Measurements from ENCODE around the gene COL4A5. TPM values are rescaled to one million over a fixed set of nuclear protein-coding genes. Genes with fewer than 3 reads are reported as not detected.
"Not testable (repeated sequence)": the region's sequence is repeated elsewhere in the genome, so short reads cannot be mapped to it uniquely, and the experiment has no call there.

COL4A5 gene
- total RNA-seq, result 48.4 and 63.1 TPM in 2 replicates

DNA sequence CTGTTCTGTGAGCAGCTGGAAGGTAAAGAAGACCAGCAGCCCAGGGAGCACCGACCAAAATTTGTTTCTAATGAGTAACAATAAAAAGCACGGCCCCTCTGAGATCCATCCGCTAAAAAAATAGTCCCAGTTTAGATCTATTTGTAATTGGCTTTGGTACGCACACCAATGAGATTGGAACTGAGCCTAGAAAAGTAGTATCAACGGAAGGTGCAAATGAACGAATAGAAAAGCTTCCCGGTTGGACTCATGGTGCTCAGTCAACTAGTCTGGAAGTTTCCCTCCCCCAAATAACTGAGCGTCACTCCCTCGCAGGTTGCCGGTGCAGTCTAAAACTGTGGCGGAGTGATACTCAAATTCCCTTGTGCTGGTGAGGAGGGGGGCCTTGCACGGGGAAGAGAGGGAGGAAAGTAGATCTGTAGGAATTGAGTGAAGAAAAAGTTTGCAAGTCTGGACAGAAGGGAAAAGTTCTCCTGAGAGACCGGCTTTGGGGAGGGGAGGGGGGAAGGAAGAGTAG, at the start of gene COL4A5:
COL4A5 (plus strand) TSS at position 413 of the 517 bp plus-strand sequence. CDS start 288 bp downstream, outside the sequence.
- H3K27me3 ChIP-seq (ENCODE audit: control insufficient read depth, insufficient read depth, low read length), result no peaks in the 10 kb centered on the region
- TF ChIP-seq, protein P1, sequence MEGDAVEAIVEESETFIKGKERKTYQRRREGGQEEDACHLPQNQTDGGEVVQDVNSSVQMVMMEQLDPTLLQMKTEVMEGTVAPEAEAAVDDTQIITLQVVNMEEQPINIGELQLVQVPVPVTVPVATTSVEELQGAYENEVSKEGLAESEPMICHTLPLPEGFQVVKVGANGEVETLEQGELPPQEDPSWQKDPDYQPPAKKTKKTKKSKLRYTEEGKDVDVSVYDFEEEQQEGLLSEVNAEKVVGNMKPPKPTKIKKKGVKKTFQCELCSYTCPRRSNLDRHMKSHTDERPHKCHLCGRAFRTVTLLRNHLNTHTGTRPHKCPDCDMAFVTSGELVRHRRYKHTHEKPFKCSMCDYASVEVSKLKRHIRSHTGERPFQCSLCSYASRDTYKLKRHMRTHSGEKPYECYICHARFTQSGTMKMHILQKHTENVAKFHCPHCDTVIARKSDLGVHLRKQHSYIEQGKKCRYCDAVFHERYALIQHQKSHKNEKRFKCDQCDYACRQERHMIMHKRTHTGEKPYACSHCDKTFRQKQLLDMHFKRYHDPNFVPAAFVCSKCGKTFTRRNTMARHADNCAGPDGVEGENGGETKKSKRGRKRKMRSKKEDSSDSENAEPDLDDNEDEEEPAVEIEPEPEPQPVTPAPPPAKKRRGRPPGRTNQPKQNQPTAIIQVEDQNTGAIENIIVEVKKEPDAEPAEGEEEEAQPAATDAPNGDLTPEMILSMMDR (IDR thresholded peaks at IDR 0.05; ENCODE audit: insufficient read depth, low read length, severe bottlenecking), result no peak
- DNase-seq (ENCODE audit: low read depth) (peak; percentile 91), FAIRE-seq (no peak)
- H3K36me3 ChIP-seq (ENCODE audit: control insufficient read depth, insufficient read depth, low read length), result no peaks in the 10 kb centered on the region
- peak within 1 kb of the TSS; percentile 64 for H3K4me3 ChIP-seq (ENCODE audit: low read depth, low read length)

DNA sequence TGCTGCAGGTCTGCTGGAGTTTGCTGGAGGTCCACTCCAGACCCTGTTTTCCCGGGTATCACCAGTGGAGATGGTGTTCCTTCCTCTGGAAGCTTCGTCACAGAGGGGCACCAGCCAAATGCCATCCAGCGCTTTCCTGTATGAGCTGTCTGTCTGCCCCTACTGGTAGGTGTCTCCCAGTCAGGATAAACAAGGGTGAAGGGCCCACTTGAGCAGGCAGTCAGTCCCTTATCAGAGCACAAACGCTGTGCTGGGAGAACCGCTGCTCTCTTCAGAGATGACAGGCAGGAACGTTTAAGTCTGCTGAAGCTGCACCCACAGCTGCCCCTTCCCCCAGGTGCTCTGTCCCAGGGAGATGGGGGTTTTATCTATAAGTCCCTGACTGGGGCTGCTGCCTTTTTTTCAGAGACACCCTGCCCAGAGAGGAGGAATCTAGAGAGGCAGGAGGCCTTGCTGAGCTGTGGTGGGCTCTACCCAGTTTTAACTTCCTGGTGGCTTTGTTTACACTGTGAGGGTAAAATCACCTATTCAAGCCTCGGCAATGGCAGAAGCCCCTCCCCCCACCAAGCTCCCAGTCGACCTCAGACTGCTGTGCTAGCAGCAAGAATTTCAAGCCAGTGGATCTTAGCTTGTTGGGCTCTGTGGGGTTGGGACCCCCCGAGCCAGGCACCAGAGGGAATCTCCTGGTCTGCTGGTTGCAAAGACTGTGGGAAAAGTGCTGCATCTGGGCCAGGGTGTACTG, 48.5 kb upstream of the COL4A5 start:
- DNase-seq (ENCODE audit: low read depth); H3K27me3 ChIP-seq (ENCODE audit: control insufficient read depth, insufficient read depth, low read length); FAIRE-seq; H3K4me3 ChIP-seq (ENCODE audit: low read depth, low read length); H3K36me3 ChIP-seq (ENCODE audit: control insufficient read depth, insufficient read depth, low read length): not testable (repeated sequence)

- TF ChIP-seq, protein P1 (IDR thresholded peaks at IDR 0.05; ENCODE audit: insufficient read depth, low read length, severe bottlenecking), result no peak
- H3K36me3 ChIP-seq (ENCODE audit: control insufficient read depth, insufficient read depth, low read length), result no peaks in the 10 kb centered on the region
- FAIRE-seq (peak; percentile 93), DNase-seq (ENCODE audit: low read depth) (peak; percentile 88)
- no peaks in the 10 kb centered on the region for H3K27me3 ChIP-seq (ENCODE audit: control insufficient read depth, insufficient read depth, low read length)
- H3K4me3 ChIP-seq (ENCODE audit: low read depth, low read length), result no peak overlapping the region
Observed at GRCh38 chrX:108396188-108396891, 43.3 kb upstream of the COL4A5 start.

DNA sequence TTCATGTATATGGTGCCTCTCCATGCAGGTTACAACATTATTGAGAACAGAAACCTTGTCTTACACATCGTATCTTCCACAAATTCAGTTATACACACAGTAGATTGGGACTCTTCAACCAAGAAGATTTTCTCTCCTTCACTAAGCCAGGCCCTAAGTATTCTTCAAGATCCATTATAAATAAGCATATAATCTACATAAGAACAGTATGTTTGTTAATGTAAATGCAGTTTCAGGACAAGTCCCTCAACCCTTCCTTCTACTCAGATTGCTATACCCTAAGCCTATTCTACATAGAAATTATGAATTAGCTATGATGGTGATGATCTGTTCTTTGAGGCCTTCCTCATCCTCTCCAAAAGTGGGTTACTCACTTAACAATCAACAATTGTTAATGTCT, 42.7 kb upstream of the COL4A5 start:
- TF ChIP-seq, protein P1 (IDR thresholded peaks at IDR 0.05; ENCODE audit: insufficient read depth, low read length, severe bottlenecking), result no peak
- FAIRE-seq (no peak), DNase-seq (ENCODE audit: low read depth) (peak; percentile 16)
- no peaks in the 10 kb centered on the region for H3K36me3 ChIP-seq (ENCODE audit: control insufficient read depth, insufficient read depth, low read length)
- H3K4me3 ChIP-seq (ENCODE audit: low read depth, low read length), result no peak overlapping the region
- no peaks in the 10 kb centered on the region for H3K27me3 ChIP-seq (ENCODE audit: control insufficient read depth, insufficient read depth, low read length)

DNA sequence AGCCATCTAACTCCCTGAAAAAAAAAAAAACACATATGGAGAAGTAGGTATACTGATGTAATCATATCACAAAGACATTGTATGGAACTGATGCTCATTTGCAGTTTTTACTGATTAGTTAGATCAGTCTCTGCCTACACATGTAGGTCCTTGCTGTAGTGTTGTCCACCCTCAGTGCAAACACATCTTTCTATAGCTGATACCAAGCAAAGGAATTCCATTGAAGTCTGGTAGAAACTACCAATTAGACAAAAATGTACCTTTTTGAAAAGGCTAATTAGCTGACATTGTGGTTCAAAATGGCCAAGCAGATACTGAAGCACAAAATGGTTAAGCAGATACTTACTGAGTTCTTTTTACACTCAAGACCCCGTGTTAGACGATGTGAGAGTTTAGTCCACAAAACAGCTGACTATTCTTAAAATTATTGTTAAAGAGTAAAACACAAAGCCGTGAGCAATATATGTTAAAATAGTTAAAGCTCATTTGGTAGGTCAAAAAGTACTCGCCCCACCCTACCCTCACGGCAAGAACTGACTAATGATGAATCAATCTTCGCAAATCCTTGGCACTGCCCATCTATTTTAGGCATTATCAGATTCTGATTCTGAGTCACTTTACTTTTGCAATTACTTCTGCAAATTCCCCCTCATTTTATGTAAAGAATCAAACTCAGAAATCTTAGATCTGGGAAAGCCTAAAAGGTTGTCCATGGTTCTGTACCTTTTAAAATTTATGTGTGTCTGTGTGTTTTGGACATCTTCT, 41.8 kb upstream of the COL4A5 start:
- TF ChIP-seq, protein P1 (IDR thresholded peaks at IDR 0.05; ENCODE audit: insufficient read depth, low read length, severe bottlenecking), result no peak
- Histone ChIP-seq H3K36me3 (ENCODE audit: control insufficient read depth, insufficient read depth, low read length) (no peaks in the 10 kb centered on the region), H3K4me3 (ENCODE audit: low read depth, low read length) (no peak overlapping the region), H3K27me3 (ENCODE audit: control insufficient read depth, insufficient read depth, low read length) (no peaks in the 10 kb centered on the region)
- no peak for FAIRE-seq
- DNase-seq (ENCODE audit: low read depth), result peak; percentile 87
